OCI-M2 (cell line): ENCODE data around the gene TSPAN3.

Source experiments
- DNase-seq: peaks from one replicate; lab custom pipeline; 2025; ENCODE audit not compliant: unreplicated experiment; lab: John Stamatoyannopoulos, UW

The TSPAN3 gene

DNA sequence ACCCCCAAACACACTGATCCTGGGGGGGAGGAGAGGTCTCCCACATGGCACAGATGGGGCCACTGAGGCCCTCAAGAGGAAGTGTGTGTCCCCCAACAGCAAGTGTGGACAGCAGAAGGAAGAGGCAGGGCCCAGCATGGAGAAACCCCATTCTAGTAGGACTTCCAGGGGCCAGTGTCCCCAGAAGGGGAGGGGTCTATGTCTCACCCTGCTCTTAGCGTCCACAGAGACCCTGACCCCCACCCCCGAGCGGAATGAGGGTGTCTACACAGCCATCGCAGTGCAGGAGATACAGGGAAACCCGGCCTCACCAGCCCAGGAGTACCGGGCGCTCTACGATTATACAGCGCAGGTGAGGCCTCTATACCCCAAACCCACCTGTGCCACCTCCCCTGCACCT, 35.3 kb downstream of the TSPAN3 start:
- no peak for DNase-seq

DNA sequence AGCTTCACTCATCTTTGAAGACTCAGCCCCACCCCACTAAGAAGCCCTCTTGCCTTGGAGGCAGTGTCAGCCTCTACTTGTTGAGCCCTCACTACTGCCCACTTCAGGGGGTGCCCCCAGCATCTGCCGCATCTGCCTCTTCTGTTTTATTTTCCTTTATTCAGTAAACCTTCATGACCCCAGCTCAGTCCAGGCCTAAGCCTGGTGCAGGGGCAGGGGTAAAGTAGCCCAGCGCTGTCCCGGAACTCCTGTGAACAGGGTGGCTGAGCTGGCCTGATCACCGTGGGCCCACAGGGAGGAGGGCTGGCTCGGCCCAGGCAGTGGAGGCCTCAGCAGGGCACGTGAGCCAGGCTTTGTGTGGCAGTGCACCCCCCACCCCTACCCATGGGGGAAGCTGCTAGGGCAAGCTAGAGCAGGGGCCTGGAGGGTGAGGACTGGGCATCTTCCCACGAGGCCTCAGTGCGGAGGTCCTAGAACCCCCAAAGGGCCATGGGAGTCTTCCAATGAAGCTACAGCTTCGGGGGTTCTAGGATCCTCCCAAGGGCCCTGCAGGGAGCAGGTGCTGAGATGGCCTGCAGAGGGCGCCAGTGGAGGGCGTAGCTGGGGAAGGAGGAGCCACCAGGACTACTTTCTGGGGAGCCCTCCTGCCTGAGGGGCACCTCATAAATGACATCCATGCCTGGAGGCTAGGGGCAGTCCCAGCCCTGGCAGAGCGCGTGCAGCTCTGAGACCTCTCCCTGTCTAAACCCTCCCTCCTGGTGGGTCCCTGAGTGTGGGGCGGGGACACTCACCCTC, 36.0 kb downstream of the TSPAN3 start:
- no peak for DNase-seq

GRCh38 chr15:77033729-77034671, 36.9 kb downstream of the TSPAN3 start:
- DNase-seq: no peak

- no peak for DNase-seq
These were observed 37.5 kb downstream of the TSPAN3 start for GRCh38 chr15:77033417-77033728.

GRCh38 chr15:77032647-77033416, 38.1 kb downstream of the TSPAN3 start:
- DNase-seq: no peak

- no peak for DNase-seq
These were observed 38.8 kb downstream of the TSPAN3 start for GRCh38 chr15:77032052-77032646.

GRCh38 chr15:77031376-77032050, 39.4 kb downstream of the TSPAN3 start:
- no peak for DNase-seq

GRCh38 chr15:77030928-77031375, 40.0 kb downstream of the TSPAN3 start:
- DNase-seq: no peak

DNA sequence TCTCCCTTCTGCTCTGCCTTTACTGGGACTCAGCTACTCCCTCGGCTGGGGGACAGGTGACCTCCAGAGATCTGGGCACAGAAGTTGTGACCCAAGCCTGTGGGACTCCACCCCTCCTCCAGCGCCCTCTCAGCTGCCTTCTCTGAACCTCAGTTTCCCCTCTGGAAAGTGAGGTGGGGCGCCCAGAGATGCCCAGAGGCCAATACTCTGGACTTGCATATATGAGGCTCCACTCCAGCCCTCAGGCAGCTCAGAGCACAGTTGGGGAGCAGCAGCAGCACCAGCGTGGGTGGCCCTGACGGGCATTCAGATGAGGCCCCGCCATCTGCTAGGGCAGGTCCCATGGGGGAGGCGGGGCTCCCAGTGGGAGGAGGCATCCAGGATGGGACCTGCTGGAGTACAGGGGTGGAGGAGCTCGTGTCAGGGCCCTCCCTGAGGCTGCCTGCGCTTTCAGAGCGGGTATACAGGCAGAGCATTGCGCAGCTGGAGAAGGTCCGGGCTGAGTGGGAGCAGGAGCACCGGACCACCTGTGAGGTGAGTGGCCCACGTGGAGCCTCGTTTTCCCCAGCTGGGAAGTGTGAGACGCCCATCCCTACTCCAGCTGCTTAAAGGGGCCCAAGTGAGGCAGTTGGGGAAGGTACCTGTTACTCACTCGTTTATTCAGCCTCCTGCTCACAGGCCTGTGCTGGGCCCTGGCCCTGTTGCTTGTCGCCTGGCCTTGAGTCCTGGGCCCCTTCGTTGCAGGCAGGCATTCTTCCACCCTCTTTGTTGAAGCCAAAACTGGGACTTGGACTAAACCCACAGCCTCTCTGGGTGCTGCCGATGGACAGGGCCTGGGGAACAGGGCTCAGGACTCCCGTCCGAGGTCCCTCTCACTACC, 40.6 kb downstream of the TSPAN3 start:
- no peak for DNase-seq

GRCh38 chr15:77029166-77030047, 41.5 kb downstream of the TSPAN3 start:
- no peak for DNase-seq

- no peak for DNase-seq
These were observed 42.3 kb downstream of the TSPAN3 start for GRCh38 chr15:77028451-77029165.

DNA sequence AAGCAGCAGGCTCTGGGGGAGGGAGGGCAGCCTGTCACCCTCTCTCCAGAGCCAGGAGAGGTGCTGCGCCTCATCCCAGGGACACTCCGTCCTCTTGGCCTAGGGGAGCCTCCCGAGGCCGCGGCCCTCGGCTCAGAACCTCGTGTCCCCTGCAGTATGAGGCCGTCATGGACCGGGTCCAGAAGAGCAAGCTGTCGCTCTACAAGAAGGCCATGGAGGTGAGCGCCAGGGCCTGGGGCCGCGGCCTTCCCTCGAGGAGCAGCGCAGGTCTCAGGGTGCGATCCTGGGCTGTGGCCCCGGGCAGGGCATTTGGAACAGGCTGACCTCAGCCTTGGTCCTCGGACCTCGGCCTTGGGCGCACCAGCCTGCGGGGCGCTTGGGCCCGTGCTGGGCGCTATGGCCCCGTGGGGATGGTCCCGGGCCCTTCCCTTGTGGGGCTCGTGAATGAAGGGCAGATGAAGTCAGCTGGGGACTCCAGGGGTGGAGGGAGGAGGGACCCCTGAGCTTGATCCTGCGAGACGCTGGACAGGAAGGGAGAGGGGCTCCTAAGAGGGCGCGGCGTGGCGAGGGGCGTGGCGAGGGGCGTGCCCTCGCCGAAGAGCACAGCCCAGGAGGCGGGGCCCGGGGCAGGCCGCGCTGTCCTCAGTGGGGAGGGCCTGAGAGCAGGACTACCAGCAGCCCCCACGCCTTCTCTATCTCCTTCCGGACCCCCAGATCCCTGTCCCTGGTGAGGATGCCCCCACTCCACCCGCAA, 43.0 kb downstream of the TSPAN3 start:
- no peak for DNase-seq

DNA sequence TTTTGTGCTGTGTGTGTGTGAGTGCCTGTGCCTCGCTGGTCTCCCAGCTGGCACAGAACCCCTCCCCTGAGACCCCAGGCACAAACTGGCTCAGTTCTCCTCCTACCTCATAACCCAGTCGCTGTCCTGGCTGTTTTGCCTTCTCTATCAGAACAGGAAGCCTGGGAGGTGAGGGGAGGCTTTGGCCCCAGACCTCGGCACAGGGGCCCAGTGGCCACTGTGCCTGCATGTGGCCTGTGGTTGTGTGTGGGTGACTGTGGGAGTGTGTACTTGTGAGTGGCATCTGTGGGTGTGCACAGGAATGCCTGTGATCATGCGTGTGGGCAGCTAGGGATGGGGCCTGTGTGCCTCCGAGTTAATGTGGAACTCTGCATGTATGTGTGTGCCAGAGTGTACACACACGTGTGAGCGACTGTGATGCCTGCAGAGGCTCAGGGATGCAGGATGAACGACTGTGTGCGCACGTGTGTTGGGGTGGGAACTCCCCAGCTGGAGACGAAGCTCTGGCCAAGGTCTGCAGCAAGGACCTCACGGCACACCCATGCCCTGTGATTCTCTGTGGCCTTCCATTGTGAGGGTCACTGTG, 43.7 kb downstream of the TSPAN3 start:
- DNase-seq: no peak

- DNase-seq: no peak
These were observed 44.3 kb downstream of the TSPAN3 start for GRCh38 chr15:77026501-77027110.

GRCh38 chr15:77025941-77026411, 44.9 kb downstream of the TSPAN3 start:
- no peak for DNase-seq
